Body of pancreas (tissue), 4 donors: ENCODE results near the gene SAPCD2.

Experiments
- CTCF ChIP-seq, 7 experiments: fragments of 450-650 bp in 4 of 7; fragments of 200-600 bp in 3 of 7; sonication (generic) in 3 of 7; IDR thresholded peaks; one replicate each; pipeline ENCODE4 v1.5.1; 2016 to 2019; ENCODE audit warnings: antibody characterized with exemption in 7 of 7
- POLR2A ChIP-seq, 3 donors: fragments of 450-650 bp; IDR thresholded peaks; one replicate each; pipeline ENCODE4 v1.6.1; 2016; ENCODE audit warnings: antibody characterized with exemption in 3 of 3, mild to moderate bottlenecking in 2 of 3

- no peak for TF ChIP-seq CTCF (IDR thresholded peaks at IDR 0.05)
- no peak for TF ChIP-seq POLR2A (IDR thresholded peaks at IDR 0.05)
These were observed 27.3 kb downstream of the SAPCD2 start for GRCh38 chr9:137042751-137043727.
